ENCODE data around the gene SLC6A11.

The SLC6A11 gene

GRCh38 chr3:10873415-10873814, 57.4 kb downstream of the SLC6A11 start:
- Mint-ChIP-seq H3K9me3 (no peaks in the 10 kb centered on the region), H3K27me3 (peaks cover 20% of the 10 kb centered on the region), H3K27ac (no peak overlapping the region), H3K4me3 (no peak overlapping the region), H3K36me3 (ENCODE audit: low read depth) (no peaks in the 10 kb centered on the region), H3K4me1 (ENCODE audit: low read depth) (no peaks in the 10 kb centered on the region)
- DNase-seq: no peak

- no peaks in the 10 kb centered on the region for H3K36me3 Mint-ChIP-seq (ENCODE audit: low read depth)
- H3K27ac Mint-ChIP-seq: no peak overlapping the region
- no peak overlapping the region for H3K4me3 Mint-ChIP-seq
- H3K27me3 Mint-ChIP-seq: peaks cover 18% of the 10 kb centered on the region
- H3K9me3 Mint-ChIP-seq: no peaks in the 10 kb centered on the region
- H3K4me1 Mint-ChIP-seq (ENCODE audit: low read depth): no peaks in the 10 kb centered on the region
- no peak for DNase-seq
These were observed 59.9 kb downstream of the SLC6A11 start for GRCh38 chr3:10875914-10876313.

GRCh38 chr3:10876661-10877060, 60.6 kb downstream of the SLC6A11 start:
- Mint-ChIP-seq H3K4me3 (no peak overlapping the region), H3K36me3 (ENCODE audit: low read depth) (no peaks in the 10 kb centered on the region), H3K27me3 (peaks cover 18% of the 10 kb centered on the region)

GRCh38 chr3:10882851-10883250, 66.8 kb downstream of the SLC6A11 start:
- no peaks in the 10 kb centered on the region for H3K9me3 Mint-ChIP-seq
- H3K4me3 Mint-ChIP-seq: no peak overlapping the region
- no peaks in the 10 kb centered on the region for H3K36me3 Mint-ChIP-seq (ENCODE audit: low read depth)
- H3K27ac Mint-ChIP-seq: no peak overlapping the region
- no peak for DNase-seq
- H3K4me1 Mint-ChIP-seq (ENCODE audit: low read depth): no peaks in the 10 kb centered on the region
- H3K27me3 Mint-ChIP-seq: peaks cover 23% of the 10 kb centered on the region

More at GRCh38 chr3:10876661-10877060, 60.6 kb downstream of the SLC6A11 start:
- H3K27ac Mint-ChIP-seq: no peak overlapping the region
- no peaks in the 10 kb centered on the region for H3K9me3 Mint-ChIP-seq
- DNase-seq: no peak
- H3K4me1 Mint-ChIP-seq (ENCODE audit: low read depth): no peaks in the 10 kb centered on the region

- no peaks in the 10 kb centered on the region for H3K9me3 Mint-ChIP-seq
- DNase-seq: no peak
- H3K36me3 Mint-ChIP-seq (ENCODE audit: low read depth): no peaks in the 10 kb centered on the region
- no peaks in the 10 kb centered on the region for H3K4me1 Mint-ChIP-seq (ENCODE audit: low read depth)
- H3K27ac Mint-ChIP-seq: no peak overlapping the region
- H3K27me3 Mint-ChIP-seq: peaks cover 24% of the 10 kb centered on the region
- no peak overlapping the region for H3K4me3 Mint-ChIP-seq
These were observed 67.6 kb downstream of the SLC6A11 start for GRCh38 chr3:10883478-10884234.

DNA sequence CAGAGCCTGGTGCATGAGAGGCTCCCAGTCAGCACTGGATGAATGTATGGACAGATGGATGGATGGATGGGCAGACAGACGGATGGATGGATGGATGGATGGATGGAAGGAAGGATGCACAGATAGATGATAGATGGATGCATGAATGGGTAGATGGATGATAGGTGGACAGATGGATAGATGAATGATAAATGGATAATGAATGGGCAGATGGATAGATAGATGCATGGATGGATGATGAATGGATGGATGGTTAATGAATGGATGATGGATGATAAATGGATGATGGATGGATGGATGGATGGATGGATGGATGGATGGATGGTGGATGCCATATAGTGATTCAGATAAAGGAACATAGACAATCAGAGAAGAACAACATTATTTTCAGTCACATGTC, 71.0 kb downstream of the SLC6A11 start:
- DNase-seq: no peak
- H3K4me1 Mint-ChIP-seq (ENCODE audit: low read depth): no peaks in the 10 kb centered on the region
- H3K9me3 Mint-ChIP-seq: peaks cover 14% of the 10 kb centered on the region
- no peak overlapping the region for H3K27ac Mint-ChIP-seq
- no peaks in the 10 kb centered on the region for H3K36me3 Mint-ChIP-seq (ENCODE audit: low read depth)
- H3K4me3 Mint-ChIP-seq: no peak overlapping the region
- H3K27me3 Mint-ChIP-seq: peaks cover 24% of the 10 kb centered on the region

DNA sequence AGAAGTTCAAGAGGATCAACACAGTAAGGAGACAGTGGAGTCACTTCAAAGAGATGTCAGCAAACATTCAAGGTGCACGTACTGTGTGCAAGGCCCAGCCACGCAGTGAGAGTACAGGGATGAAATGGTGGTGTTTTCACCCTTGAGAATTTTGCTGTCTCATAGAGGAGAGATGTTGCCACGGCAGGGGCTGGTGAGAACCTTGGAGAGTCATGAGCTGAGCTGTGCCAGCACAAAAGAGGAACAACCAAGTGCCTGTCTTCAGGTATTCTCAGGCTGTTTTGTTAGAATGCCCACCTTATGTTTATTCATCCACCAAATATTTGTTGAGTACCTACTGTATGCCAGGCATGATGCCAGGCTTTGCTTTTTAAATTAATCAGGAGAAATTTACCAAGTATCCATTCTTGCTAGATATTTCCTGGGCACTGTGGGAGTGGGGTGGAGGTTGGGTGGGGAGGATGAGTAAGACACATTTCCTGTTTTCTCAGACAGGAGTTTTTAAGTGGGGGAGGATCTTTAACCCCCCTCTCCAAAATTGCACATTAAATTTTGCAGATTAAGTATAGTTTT, 72.6 kb downstream of the SLC6A11 start:
- Mint-ChIP-seq H3K4me1 (ENCODE audit: low read depth) (no peaks in the 10 kb centered on the region), H3K4me3 (no peak overlapping the region), H3K27me3 (peaks cover 21% of the 10 kb centered on the region), H3K9me3 (peaks cover 17% of the 10 kb centered on the region), H3K36me3 (ENCODE audit: low read depth) (no peaks in the 10 kb centered on the region), H3K27ac (no peak overlapping the region)
- no peak for DNase-seq

- peaks cover 24% of the 10 kb centered on the region for H3K27me3 Mint-ChIP-seq
- DNase-seq: no peak
- peaks cover 17% of the 10 kb centered on the region for H3K9me3 Mint-ChIP-seq
- no peaks in the 10 kb centered on the region for H3K4me1 Mint-ChIP-seq (ENCODE audit: low read depth)
- H3K4me3 Mint-ChIP-seq: no peak overlapping the region
- H3K36me3 Mint-ChIP-seq (ENCODE audit: low read depth): no peaks in the 10 kb centered on the region
- no peak overlapping the region for H3K27ac Mint-ChIP-seq
These were observed 73.4 kb downstream of the SLC6A11 start for GRCh38 chr3:10889206-10889960.

GRCh38 chr3:10890665-10891064, 74.6 kb downstream of the SLC6A11 start:
- peaks cover 21% of the 10 kb centered on the region for H3K27me3 Mint-ChIP-seq

GRCh38 chr3:10892622-10893021, 76.6 kb downstream of the SLC6A11 start:
- H3K4me1 Mint-ChIP-seq (ENCODE audit: low read depth): no peaks in the 10 kb centered on the region
- H3K4me3 Mint-ChIP-seq: no peak overlapping the region
- no peak overlapping the region for H3K27ac Mint-ChIP-seq
- no peak for DNase-seq
- no peaks in the 10 kb centered on the region for H3K36me3 Mint-ChIP-seq (ENCODE audit: low read depth)
- H3K9me3 Mint-ChIP-seq: peaks cover 17% of the 10 kb centered on the region
- peaks cover 15% of the 10 kb centered on the region for H3K27me3 Mint-ChIP-seq

More at GRCh38 chr3:10890665-10891064, 74.6 kb downstream of the SLC6A11 start:
- H3K4me1 Mint-ChIP-seq (ENCODE audit: low read depth): no peaks in the 10 kb centered on the region
- H3K36me3 Mint-ChIP-seq (ENCODE audit: low read depth): no peaks in the 10 kb centered on the region
- H3K9me3 Mint-ChIP-seq: peaks cover 17% of the 10 kb centered on the region
- no peak overlapping the region for H3K27ac Mint-ChIP-seq
- DNase-seq: no peak
- H3K4me3 Mint-ChIP-seq: no peak overlapping the region

- Mint-ChIP-seq H3K9me3 (peaks cover 20% of the 10 kb centered on the region), H3K36me3 (ENCODE audit: low read depth) (no peaks in the 10 kb centered on the region), H3K27ac (no peak overlapping the region)
These were observed 85.4 kb downstream of the SLC6A11 start for GRCh38 chr3:10901296-10901945.

GRCh38 chr3:10907262-10907661, 91.2 kb downstream of the SLC6A11 start:
- no peak for DNase-seq
- Mint-ChIP-seq H3K27ac (no peak overlapping the region), H3K9me3 (peaks cover 33% of the 10 kb centered on the region), H3K4me3 (no peak overlapping the region), H3K36me3 (ENCODE audit: low read depth) (no peaks in the 10 kb centered on the region), H3K4me1 (ENCODE audit: low read depth) (no peaks in the 10 kb centered on the region), H3K27me3 (peaks cover 5% of the 10 kb centered on the region)

More at GRCh38 chr3:10901296-10901945, 85.4 kb downstream of the SLC6A11 start:
- Mint-ChIP-seq H3K27me3 (peaks cover 6% of the 10 kb centered on the region), H3K4me1 (ENCODE audit: low read depth) (no peaks in the 10 kb centered on the region), H3K4me3 (no peak overlapping the region)
- no peak for DNase-seq

GRCh38 chr3:10910367-10910766, 94.3 kb downstream of the SLC6A11 start:
- H3K36me3 Mint-ChIP-seq (ENCODE audit: low read depth): no peaks in the 10 kb centered on the region
- no peak overlapping the region for H3K4me3 Mint-ChIP-seq
- H3K4me1 Mint-ChIP-seq (ENCODE audit: low read depth): no peaks in the 10 kb centered on the region
- peaks cover 15% of the 10 kb centered on the region for H3K27me3 Mint-ChIP-seq
- DNase-seq: no peak
- peaks cover 26% of the 10 kb centered on the region for H3K9me3 Mint-ChIP-seq
- no peak overlapping the region for H3K27ac Mint-ChIP-seq

DNA sequence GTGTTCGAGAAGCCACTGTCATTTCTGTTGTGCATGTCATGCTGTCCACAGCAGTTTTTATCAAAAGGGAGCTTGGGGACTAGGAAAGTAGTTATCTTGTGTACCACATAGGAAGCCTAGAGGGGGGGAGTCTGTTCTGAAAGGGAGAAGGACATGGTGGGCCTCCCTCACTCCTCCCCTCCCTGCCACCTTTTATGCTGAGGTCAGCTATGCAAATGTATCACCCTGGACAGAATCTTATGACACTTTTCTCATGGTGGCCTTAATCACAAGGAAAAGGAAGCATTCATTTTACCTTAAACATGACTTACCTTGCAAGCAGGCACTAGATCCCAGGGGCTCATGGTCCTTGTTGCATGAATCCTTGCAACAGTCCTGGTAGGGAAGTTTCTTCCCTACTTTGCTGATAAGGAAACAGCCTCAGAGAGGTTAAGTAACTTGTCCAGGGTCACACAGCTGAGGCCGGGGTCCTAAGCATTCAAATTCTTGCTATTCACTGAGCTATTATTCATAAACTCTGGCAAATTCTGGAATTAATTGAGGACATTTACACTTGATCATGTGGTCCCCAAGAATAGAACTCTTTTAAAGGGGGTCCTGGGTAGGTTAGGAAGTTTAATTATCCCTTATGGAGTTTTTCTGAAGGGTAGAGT, 95.4 kb downstream of the SLC6A11 start:
- Mint-ChIP-seq H3K4me1 (ENCODE audit: low read depth) (no peaks in the 10 kb centered on the region), H3K27ac (no peak overlapping the region), H3K4me3 (no peak overlapping the region), H3K27me3 (peaks cover 24% of the 10 kb centered on the region), H3K9me3 (peaks cover 19% of the 10 kb centered on the region), H3K36me3 (ENCODE audit: low read depth) (no peaks in the 10 kb centered on the region)
- DNase-seq: no peak

Data from activated T-cell treated with anti-CD3 and anti-CD28 coated beads, Interleukin-2, amount 50 U/mL, for 24 hours (primary cell).